Umbilical cord (tissue), 2 donors: ENCODE measurements around the gene TSPAN12. TPM values are rescaled to one million over a fixed set of nuclear protein-coding genes. Genes with fewer than 3 reads are reported as not detected.

Experiments used
- DNase-seq: peaks from one replicate; pipeline ENCODE4 v3.0.0-alpha.2; 2015; ENCODE audit warnings: low spot score
- total RNA-seq: library from RNA; depleted of rRNA; stranded (reverse); fragments of >200 nt; gene quantifications from one replicate; pipeline ENCODE4 v1.2.3, GENCODE V29; 2014; ENCODE audit warnings: low replicate concordance; ENCODE audit not compliant: insufficient read depth

The TSPAN12 gene
- total RNA-seq, 1 donor from 2014 or later: 6.7 TPM

- DNase-seq: no peak
Measured at GRCh38 chr7:120842121-120842621, 15.8 kb downstream of the TSPAN12 start.

GRCh38 chr7:120841608-120842007 lies 16.3 kb downstream of the TSPAN12 start:
- no peak for DNase-seq

- no peak for DNase-seq
Measured at GRCh38 chr7:120838281-120838682, 19.7 kb downstream of the TSPAN12 start.

GRCh38 chr7:120837599-120837998 lies 20.3 kb downstream of the TSPAN12 start:
- DNase-seq: no peak

DNA sequence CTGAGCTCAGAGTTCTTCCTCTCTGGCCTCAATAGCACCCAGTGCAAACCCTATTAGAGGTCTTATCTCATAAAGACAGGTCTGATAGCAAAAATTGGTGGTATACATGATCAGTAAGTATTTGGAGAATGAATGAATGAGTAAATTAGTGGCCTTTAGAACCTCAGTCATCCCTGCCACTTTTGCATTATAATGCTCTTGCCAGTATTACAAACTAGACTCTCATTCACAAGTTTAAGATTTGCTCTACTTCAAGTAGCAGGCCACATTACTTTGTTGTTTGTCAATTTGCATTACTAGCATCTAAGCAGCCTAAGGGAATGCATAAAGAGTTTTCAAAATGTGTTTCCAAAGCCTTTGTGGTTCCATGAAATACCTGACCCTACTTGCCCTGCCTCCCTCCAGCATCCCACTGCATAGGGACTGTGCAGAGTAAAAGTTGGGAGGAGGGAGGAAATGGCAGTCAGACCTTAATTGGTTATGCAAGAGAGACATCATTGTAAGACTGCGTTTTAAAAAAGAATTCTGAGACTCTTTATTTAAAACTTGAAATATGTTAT lies 21.3 kb downstream of the TSPAN12 start:
- DNase-seq: no peak

- DNase-seq: no peak
Measured at GRCh38 chr7:120834726-120835125, 23.2 kb downstream of the TSPAN12 start.

DNA sequence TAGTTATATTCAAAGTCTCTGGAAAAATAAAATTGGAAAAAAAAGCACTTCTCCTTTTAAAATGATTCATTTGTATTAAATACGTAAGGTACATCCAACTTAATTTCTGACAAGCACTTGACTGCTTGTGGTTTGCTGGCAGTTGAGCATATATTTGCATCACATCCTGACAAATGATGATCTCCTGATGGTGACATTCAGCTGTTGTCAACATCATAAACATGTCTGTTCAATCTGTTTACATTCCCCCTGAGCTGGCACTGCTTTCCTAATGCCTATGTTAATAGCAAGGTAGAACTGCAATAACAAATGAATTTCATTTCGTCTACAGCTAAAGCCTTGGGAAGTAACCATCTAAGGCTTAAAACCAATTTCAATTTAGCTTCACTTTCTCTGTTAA lies 24.4 kb downstream of the TSPAN12 start:
- no peak for DNase-seq

GRCh38 chr7:120832803-120833202 lies 25.1 kb downstream of the TSPAN12 start:
- no peak for DNase-seq

DNA sequence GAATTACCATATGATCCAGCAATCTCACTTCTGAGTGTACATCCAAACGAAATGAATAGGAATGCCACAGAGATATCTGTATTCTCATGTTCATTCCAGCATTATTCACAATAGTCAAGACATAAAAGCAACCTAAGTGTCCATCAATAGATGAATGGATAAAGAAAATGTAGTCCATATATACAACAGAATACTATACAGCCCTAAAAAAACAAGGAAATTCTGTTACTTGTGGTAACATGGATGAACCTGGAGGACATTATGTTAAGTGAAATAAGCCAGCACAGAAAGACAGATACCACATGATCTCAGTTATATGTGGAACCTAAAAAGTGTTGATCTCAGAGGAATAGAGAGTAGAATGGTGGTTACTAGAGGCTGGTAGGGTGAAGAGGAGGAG lies 26.7 kb downstream of the TSPAN12 start:
- no peak for DNase-seq

DNA sequence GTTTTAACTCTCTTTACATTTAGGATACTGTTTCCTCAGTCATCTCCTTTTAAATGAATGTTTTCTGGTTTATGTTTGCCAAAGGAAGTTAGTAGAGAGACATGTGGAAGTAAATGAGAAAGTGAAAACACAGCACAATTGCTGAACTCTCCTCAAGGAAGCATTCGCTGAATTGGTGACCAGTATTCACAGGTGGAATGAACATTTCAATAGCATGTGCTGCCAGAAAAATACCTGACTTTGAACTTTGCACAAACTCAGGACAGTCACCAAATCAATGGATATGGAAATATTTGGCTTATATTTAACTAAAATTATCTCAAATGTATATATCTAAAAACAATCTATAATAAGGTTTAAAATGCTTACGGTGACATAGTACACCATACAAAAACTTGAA lies 28.5 kb downstream of the TSPAN12 start:
- DNase-seq: no peak

DNA sequence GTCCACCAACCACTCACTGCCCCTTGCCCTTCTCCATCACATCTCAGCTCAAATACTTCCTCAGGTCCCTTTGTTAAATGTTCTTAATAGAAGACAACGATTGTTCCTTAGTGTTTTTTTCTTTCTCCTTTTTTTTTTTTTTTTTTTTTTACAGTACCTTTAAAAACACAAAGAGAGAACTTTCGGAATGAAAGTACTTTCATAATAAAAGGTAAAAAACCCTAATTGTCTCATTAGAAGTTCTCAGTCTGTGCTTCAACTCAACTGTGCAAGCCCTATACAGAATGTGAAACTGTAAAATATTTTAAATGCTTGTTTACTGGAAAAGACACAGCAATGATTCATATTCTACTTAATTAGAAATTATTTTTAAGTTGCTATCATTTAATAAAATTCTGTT lies 29.4 kb downstream of the TSPAN12 start:
- DNase-seq: no peak

GRCh38 chr7:120827371-120828118 lies 30.4 kb downstream of the TSPAN12 start:
- no peak for DNase-seq

- DNase-seq: no peak
Measured at GRCh38 chr7:120825576-120825975, 32.4 kb downstream of the TSPAN12 start.

DNA sequence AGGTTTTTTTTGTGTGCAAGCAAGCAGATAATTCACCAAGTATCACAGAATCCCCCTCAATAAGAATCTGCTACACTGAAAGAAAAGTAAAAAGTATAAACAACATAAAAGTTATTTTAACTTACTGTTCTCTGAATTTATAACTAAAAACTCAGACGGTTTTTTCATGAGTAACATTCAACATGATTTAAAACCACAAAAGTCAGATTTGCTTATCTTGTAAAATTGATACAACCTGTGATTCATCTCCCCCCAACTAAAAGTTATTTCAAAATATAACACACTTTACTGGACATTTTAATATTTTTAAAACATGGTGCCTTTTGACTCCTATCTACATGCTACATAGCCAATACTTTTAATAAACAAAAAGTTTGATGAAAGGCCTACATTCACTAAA lies 32.8 kb downstream of the TSPAN12 start:
- no peak for DNase-seq

GRCh38 chr7:120819861-120820260 lies 38.1 kb downstream of the TSPAN12 start:
- no peak for DNase-seq

- DNase-seq: no peak
Measured at GRCh38 chr7:120817851-120818250, 40.1 kb downstream of the TSPAN12 start.

DNA sequence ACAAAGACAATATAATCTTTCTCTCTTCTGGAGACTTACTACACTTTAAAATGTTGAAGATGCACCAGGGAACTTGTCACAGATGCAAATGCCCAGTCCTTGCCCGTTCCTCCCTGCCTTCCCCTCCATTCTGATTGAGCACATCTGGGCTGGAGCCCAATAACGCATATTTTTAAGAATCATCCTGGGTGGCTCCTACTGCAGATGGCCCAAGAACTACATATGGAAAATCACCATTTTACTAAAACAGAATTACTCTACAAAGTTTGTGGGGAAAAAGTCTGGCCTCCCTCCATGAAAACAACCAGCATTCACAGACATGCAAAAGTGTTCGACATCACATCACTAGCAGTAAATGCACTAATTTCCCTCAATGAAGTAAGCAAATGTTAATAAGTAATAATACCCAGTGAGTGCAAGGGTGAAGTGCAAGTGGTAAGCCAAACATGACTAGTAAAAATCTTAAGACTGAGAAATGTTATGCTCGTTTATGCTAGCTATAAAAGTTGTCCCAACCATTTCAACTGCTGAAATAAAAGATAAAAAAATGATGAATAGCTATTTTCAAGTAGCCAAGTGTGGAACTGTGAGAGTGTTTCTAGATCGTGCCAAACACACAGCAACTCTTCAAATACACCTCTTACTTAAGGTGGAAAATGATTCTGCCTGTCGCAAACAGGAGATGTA lies 43.5 kb downstream of the TSPAN12 start:
- no peak for DNase-seq

GRCh38 chr7:120813546-120814252 lies 44.2 kb downstream of the TSPAN12 start:
- DNase-seq: no peak

DNA sequence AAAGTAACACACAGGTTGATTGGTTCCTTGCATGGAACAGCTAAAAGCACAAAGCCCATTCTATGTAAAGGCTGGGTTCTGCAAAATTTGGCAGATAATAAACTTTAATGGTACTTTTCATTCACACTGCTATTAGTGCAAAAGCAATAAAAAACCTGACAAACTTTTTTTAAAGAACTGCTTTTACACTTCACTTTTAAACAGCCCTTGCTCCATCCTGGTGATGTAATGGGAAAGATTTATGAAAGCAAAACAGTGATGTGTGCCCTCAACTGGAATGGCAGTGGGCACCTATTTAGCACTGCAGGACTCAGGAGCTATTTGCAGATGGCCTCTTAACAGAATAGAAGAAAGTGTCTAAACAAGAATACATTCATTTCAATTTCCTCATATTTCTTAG lies 44.9 kb downstream of the TSPAN12 start:
- DNase-seq: no peak

DNA sequence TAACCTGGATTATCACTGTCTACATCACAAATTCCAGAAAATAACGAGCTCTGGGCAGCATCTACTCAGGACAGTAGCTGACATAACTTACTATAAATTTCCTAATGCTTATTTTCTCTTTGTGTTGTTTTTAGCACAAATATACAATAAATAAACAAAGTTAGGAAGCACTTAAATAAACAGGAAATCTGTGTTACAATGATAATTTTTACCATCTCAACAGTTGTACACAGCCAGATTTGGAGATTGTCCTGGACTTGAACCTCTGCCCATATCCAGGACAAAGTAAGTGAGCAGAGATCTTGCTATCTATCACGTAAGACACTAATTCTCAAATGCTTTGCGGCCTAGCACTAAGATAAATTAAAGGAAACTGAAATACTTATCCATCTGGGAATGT lies 48.7 kb downstream of the TSPAN12 start:
- no peak for DNase-seq

GRCh38 chr7:120807390-120807789 lies 50.6 kb downstream of the TSPAN12 start:
- no peak for DNase-seq

DNA sequence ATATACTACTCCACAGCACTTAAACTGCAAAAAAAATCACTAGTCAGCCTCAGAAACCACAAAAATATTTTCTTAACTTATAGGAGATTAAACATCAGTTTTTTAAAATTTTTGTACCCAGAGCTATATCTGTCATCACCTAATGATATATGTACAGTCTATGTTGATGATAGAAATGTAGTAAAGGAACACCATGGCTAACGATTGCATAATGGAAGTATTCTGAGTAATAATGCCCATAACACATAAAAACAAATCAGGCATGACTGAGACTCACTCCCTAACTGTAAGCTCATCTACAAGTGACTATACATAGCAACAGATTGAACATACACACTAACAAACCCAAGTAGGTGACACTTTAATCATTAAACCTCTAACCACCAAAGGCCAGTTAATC lies 51.3 kb downstream of the TSPAN12 start:
- DNase-seq: no peak
